Lower leg skin (tissue), 3 donors: ENCODE measurements around the gene GNAL.

Experiments used
- POLR2A ChIP-seq, 2 donors: fragments of 450-650 bp; IDR thresholded peaks; one replicate each; pipeline ENCODE4 v1.6.1; 2016 to 2017; ENCODE audit warnings: antibody characterized with exemption in 2 of 2, mild to moderate bottlenecking in 1 of 2, moderate library complexity in 1 of 2
- TF ChIP-seq, protein P1 (sequence below), 3 donors: fragments of 450-650 bp; IDR thresholded peaks; one replicate each; pipeline ENCODE4 v1.5.1; 2016; ENCODE audit warnings: antibody characterized with exemption in 3 of 3, mild to moderate bottlenecking in 3 of 3, moderate library complexity in 2 of 3

DNA sequence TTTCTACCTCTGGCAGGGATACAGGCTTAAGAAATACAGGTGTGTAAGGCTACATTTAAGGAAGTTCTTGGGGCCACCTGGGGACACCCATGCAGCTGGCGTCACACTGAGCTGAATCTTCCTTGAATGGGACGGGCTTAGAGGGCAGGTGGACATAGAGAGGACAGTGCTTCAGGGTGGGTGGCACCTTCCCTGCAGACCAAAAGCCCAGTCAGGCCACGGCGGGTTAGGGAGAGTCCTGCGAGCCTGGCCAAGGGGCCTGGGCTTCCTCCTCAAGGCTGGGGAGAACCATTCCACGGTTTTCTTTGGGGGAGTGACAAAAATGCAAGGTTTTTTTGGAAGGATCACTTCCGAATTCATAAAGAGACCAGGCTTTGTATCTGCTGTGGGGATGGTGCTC lies 73.4 kb downstream of the GNAL start:
- no peak for TF ChIP-seq POLR2A (IDR thresholded peaks at IDR 0.05)
- TF ChIP-seq, protein P1, sequence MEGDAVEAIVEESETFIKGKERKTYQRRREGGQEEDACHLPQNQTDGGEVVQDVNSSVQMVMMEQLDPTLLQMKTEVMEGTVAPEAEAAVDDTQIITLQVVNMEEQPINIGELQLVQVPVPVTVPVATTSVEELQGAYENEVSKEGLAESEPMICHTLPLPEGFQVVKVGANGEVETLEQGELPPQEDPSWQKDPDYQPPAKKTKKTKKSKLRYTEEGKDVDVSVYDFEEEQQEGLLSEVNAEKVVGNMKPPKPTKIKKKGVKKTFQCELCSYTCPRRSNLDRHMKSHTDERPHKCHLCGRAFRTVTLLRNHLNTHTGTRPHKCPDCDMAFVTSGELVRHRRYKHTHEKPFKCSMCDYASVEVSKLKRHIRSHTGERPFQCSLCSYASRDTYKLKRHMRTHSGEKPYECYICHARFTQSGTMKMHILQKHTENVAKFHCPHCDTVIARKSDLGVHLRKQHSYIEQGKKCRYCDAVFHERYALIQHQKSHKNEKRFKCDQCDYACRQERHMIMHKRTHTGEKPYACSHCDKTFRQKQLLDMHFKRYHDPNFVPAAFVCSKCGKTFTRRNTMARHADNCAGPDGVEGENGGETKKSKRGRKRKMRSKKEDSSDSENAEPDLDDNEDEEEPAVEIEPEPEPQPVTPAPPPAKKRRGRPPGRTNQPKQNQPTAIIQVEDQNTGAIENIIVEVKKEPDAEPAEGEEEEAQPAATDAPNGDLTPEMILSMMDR (IDR thresholded peaks at IDR 0.05), result no peak
